Embryonic facial prominence (tissue), 1 donor: ENCODE results near the gene C22orf42.
"Not testable (repeated sequence)": the region's sequence is repeated elsewhere in the genome, so short reads cannot be mapped to it uniquely, and the experiment has no call there.

Experiments used
- DNase-seq: peaks from one replicate; pipeline ENCODE4 v3.0.0-alpha.2; 2016; ENCODE audit errors: extremely low spot score

C22orf42 gene

GRCh38 chr22:32135958-32136357 lies 23.1 kb downstream of the C22orf42 start:
- not testable (repeated sequence) for DNase-seq

DNA sequence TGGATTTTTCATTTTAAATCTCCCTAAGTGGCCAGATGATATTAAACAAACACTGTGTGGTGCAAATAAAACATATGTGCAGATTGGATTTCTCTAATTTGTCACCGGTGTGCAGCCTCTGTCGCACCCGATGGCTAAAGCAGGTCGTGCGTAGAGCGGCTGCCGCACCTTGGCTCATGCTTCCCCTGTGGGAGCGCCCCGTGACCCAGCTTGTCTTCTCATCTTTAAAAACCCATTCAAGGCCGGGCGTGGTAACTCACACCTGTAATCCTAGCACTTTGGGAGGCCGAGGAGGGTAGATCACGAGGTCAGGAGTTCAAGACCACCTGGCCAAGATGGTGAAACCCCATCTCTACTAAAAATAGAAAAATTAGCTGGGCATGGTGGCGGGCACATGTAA lies 24.3 kb downstream of the C22orf42 start:
- not testable (repeated sequence) for DNase-seq

- no peak for DNase-seq
Measured at GRCh38 chr22:32132783-32133182, 26.3 kb downstream of the C22orf42 start.

DNA sequence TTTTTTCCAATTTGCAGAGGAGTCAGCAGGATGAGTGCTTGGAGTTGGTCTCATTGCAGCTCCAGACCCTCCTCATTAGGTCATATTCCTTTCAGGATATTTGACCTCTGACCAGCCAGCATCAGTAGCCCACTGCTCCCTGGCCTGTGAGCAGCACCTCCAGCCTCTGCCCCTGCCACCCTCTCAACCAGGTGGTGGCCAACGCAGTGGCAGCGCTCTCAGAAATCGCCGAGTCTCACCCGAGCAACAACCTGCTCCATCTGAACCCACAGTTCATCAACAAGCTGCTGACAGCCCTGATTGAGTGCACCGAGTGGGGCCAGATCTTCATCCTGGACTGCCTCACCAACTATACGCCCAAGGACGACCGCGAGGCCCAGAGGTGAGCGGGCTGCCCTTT lies 27.0 kb downstream of the C22orf42 start:
- DNase-seq: no peak

- DNase-seq: no peak
Measured at GRCh38 chr22:32130464-32130863, 28.6 kb downstream of the C22orf42 start.

DNA sequence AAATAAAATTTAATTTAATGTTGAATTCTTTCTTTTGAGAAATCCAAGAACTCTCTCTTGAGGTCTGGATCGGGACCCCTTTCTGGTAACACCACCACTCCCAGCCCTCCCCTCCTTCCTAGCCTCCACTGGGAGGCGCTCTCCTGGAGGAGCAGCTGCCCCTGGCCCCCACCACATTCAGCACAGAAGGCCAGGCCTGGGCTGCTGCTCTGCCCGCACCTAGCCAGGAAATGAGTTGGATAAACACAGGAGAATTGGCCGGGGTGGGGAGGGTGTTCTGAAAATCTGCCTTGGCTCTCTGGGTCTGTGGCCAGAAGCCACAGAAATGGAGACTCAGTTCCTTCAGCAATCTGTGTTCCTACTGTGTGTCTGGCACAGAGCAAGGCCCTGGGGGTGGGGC lies 31.2 kb downstream of the C22orf42 start:
- no peak for DNase-seq

DNA sequence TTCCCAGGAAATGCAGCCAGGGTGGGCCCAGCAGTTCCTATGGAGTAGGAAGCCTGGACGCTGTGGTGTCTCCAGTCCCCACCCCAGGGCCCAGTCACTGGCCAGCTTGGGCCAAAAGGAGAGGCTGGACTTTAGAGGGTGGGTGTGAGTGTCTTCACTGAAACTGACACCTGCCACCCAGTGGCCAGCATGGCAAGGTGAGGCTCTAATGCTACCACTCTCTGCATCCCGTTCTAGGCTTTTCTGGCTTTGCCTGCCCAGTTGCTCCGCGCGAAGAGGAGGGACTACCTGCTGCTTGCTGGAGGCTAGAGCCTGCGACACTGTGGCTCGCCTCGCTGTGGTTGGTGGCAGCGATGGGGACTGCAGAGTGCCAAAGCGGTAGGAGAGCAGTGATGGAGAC lies 35.4 kb downstream of the C22orf42 start:
- no peak for DNase-seq

GRCh38 chr22:32122899-32123298 lies 36.2 kb downstream of the C22orf42 start:
- DNase-seq: no peak

GRCh38 chr22:32120603-32121002 lies 38.5 kb downstream of the C22orf42 start:
- no peak for DNase-seq

- no peak for DNase-seq
Measured at GRCh38 chr22:32119568-32120235, 39.4 kb downstream of the C22orf42 start.

- no peak for DNase-seq
Measured at GRCh38 chr22:32112380-32112779, 46.7 kb downstream of the C22orf42 start.

- DNase-seq: no peak
Measured at GRCh38 chr22:32106930-32107329, 52.2 kb downstream of the C22orf42 start.

GRCh38 chr22:32103658-32104315 lies 55.3 kb downstream of the C22orf42 start:
- DNase-seq: no peak

DNA sequence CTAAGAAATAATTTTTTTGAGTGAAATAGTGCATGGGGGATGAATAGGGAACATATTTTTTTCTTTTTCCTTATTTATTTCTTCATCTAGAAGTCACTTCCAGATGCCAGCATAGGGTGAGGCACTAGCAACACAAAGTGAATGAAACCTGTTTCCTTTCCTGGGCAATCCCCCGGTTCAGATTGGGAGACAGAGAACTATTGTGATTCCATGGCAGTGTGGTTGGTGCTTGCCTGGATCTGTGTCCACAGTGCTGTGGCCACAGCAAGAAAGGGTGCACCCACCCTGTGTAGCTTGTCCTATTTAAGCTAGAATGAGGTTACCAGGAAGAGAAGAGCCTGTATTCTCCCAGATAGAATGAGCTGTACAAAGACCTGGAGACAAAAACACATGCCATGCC lies 58.4 kb downstream of the C22orf42 start:
- DNase-seq: no peak
